ENCODE results near the gene MAP2K5.

DNA sequence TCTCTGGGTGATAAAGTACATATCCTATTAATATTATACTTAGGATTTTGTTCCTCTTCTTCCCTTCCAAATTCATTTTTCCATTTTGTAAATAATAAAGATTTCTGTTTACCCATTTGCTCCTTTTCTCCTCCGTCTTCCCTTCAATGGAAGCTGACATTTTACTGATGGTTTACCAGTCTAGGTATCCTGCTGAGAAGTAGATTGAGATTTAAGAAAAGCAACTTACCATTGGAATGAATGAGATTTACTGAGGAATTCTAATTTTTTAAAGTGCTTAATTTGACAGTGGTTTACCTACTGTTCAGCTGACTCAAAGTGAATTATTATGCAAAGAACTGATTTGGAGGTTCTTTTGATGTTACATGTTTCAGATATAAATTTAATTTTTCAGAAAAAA is 19.2 kb upstream of the MAP2K5 start:
- no peak for TF ChIP-seq EP300 (IDR thresholded peaks at IDR 0.05)
- TF ChIP-seq, protein P1, sequence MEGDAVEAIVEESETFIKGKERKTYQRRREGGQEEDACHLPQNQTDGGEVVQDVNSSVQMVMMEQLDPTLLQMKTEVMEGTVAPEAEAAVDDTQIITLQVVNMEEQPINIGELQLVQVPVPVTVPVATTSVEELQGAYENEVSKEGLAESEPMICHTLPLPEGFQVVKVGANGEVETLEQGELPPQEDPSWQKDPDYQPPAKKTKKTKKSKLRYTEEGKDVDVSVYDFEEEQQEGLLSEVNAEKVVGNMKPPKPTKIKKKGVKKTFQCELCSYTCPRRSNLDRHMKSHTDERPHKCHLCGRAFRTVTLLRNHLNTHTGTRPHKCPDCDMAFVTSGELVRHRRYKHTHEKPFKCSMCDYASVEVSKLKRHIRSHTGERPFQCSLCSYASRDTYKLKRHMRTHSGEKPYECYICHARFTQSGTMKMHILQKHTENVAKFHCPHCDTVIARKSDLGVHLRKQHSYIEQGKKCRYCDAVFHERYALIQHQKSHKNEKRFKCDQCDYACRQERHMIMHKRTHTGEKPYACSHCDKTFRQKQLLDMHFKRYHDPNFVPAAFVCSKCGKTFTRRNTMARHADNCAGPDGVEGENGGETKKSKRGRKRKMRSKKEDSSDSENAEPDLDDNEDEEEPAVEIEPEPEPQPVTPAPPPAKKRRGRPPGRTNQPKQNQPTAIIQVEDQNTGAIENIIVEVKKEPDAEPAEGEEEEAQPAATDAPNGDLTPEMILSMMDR (IDR thresholded peaks at IDR 0.05) = no peak
